ENCODE results near the gene ATG2A. TPM values are rescaled to one million over a fixed set of nuclear protein-coding genes. Genes with fewer than 3 reads are reported as not detected.

ATG2A gene
- total and polyA plus RNA-seq, 10 of the 15 experiments (the other 5 are each of a cell fraction or from before 2014, with no cell fraction given): 0.08 to 19.0 (median 4.6) TPM

DNA sequence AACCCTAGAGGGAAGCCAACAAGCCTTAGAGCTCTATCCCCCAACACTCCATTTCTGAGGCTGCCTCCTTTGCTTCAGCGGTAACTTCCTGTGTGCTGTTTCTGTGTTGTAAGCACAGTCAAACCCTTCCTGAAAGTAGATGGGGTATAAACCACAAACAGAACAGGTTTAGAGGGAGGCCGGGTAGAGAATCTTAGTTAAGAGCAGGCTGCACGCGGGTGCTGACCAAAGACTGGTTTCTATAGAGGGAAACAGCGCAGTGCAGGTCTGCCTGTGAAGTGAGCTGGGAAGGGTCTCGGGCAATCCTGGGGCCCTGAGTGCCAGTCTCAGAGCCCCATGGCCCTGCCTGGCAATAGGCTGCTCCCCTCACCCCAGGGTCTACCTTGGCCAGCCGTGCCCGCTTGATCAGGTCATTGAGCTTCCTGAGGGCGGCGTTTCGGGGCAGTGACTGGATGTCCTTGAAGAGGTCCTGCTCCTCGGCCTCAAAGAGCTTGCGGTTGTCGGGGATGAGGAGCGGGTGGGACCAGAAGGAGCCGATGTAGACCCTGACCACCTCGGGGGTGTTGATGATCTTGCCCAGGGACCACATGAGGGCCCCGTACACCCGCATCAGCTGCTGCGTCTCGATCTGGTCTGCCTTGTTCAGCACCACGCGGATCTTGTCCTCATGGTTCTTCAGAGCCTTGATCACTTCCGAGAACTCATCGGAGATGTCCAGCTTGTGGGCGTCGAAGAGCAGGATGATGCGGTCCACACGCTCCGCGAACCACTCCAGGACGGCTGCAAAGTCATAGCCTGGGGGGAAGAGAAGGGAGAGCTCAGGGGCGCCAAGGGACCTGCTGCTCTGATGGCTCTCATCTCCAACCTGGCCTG, 57.2 kb downstream of the ATG2A start (continued):
- TF ChIP-seq, protein P1, sequence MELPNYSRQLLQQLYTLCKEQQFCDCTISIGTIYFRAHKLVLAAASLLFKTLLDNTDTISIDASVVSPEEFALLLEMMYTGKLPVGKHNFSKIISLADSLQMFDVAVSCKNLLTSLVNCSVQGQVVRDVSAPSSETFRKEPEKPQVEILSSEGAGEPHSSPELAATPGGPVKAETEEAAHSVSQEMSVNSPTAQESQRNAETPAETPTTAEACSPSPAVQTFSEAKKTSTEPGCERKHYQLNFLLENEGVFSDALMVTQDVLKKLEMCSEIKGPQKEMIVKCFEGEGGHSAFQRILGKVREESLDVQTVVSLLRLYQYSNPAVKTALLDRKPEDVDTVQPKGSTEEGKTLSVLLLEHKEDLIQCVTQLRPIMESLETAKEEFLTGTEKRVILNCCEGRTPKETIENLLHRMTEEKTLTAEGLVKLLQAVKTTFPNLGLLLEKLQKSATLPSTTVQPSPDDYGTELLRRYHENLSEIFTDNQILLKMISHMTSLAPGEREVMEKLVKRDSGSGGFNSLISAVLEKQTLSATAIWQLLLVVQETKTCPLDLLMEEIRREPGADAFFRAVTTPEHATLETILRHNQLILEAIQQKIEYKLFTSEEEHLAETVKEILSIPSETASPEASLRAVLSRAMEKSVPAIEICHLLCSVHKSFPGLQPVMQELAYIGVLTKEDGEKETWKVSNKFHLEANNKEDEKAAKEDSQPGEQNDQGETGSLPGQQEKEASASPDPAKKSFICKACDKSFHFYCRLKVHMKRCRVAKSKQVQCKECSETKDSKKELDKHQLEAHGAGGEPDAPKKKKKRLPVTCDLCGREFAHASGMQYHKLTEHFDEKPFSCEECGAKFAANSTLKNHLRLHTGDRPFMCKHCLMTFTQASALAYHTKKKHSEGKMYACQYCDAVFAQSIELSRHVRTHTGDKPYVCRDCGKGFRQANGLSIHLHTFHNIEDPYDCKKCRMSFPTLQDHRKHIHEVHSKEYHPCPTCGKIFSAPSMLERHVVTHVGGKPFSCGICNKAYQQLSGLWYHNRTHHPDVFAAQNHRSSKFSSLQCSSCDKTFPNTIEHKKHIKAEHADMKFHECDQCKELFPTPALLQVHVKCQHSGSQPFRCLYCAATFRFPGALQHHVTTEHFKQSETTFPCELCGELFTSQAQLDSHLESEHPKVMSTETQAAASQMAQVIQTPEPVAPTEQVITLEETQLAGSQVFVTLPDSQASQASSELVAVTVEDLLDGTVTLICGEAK (IDR thresholded peaks at IDR 0.05; ENCODE audit: borderline replicate concordance): peak; percentile 24; the same call in 1 of the 2 replicates
- no peak for TF ChIP-seq BMI1 (IDR thresholded peaks at IDR 0.05; ENCODE audit: borderline replicate concordance)
- peak; percentile 95; the same call in 1 of the 2 replicates for TF ChIP-seq ZBED1 (IDR thresholded peaks at IDR 0.05; ENCODE audit: borderline replicate concordance)
- TF ChIP-seq, protein P2, sequence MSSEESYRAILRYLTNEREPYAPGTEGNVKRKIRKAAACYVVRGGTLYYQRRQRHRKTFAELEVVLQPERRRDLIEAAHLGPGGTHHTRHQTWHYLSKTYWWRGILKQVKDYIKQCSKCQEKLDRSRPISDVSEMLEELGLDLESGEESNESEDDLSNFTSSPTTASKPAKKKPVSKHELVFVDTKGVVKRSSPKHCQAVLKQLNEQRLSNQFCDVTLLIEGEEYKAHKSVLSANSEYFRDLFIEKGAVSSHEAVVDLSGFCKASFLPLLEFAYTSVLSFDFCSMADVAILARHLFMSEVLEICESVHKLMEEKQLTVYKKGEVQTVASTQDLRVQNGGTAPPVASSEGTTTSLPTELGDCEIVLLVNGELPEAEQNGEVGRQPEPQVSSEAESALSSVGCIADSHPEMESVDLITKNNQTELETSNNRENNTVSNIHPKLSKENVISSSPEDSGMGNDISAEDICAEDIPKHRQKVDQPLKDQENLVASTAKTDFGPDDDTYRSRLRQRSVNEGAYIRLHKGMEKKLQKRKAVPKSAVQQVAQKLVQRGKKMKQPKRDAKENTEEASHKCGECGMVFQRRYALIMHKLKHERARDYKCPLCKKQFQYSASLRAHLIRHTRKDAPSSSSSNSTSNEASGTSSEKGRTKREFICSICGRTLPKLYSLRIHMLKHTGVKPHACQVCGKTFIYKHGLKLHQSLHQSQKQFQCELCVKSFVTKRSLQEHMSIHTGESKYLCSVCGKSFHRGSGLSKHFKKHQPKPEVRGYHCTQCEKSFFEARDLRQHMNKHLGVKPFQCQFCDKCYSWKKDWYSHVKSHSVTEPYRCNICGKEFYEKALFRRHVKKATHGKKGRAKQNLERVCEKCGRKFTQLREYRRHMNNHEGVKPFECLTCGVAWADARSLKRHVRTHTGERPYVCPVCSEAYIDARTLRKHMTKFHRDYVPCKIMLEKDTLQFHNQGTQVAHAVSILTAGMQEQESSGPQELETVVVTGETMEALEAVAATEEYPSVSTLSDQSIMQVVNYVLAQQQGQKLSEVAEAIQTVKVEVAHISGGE (CRISPR knock-in tag; IDR thresholded peaks at IDR 0.05): no peak
- no peak for TF ChIP-seq STAT3 (IDR thresholded peaks at IDR 0.05; ENCODE audit: low read depth, low read length)
- TF ChIP-seq SREBF1 (IDR thresholded peaks at IDR 0.05; ENCODE audit: low read length): no peak
- TF ChIP-seq FOXM1 (IDR thresholded peaks at IDR 0.05; ENCODE audit: low read depth, low read length): no peak
- no peak for TF ChIP-seq CEBPB (IDR thresholded peaks at IDR 0.05; ENCODE audit: borderline replicate concordance in 1 of 2, low read depth in 2 of 2, low read length in 2 of 2)
- TF ChIP-seq SIN3A (IDR thresholded peaks at IDR 0.05; ENCODE audit: low read depth, low read length): peak; percentile 39
- TF ChIP-seq SUPT20H (IDR thresholded peaks at IDR 0.05; ENCODE audit: borderline replicate concordance, control insufficient read depth, low read depth, low read length): no peak
- TF ChIP-seq JUND (IDR thresholded peaks at IDR 0.05; ENCODE audit: low read depth, low read length): peak; percentile 73; the same call in 1 of the 2 replicates
- TF ChIP-seq SP1 (IDR thresholded peaks at IDR 0.05; ENCODE audit: low read depth, low read length): peak; percentile 80
- no peak for TF ChIP-seq NRF1 (conservative IDR thresholded peaks at IDR 0.05; ENCODE audit: low read depth, low read length)
- TF ChIP-seq NR2F1 (conservative IDR thresholded peaks at IDR 0.05): peak; percentile 77
- no peak for TF ChIP-seq RUNX3 (IDR thresholded peaks at IDR 0.05; ENCODE audit: low read length)
- TF ChIP-seq MEF2B (IDR thresholded peaks at IDR 0.05; ENCODE audit: partially characterized antibody, poor library complexity, severe bottlenecking): peak; percentile 75
- TF ChIP-seq, protein P3, sequence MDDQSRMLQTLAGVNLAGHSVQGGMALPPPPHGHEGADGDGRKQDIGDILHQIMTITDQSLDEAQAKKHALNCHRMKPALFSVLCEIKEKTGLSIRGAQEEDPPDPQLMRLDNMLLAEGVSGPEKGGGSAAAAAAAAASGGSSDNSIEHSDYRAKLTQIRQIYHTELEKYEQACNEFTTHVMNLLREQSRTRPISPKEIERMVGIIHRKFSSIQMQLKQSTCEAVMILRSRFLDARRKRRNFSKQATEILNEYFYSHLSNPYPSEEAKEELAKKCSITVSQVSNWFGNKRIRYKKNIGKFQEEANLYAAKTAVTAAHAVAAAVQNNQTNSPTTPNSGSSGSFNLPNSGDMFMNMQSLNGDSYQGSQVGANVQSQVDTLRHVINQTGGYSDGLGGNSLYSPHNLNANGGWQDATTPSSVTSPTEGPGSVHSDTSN (IDR thresholded peaks at IDR 0.05; ENCODE audit: insufficient replicate concordance, low read depth, low read length): no peak
- 0 out of 4 replicates have a peak, but pooled peaks of 1 of the 2 experiments have one; percentile 43 for TF ChIP-seq SRF (IDR thresholded peaks at IDR 0.05; ENCODE audit: low read depth in 2 of 2, low read length in 2 of 2)
- TF ChIP-seq POLR2A (IDR thresholded peaks at IDR 0.05; ENCODE audit: low read depth, low read length): peak; percentile 71
- TF ChIP-seq NFXL1 (IDR thresholded peaks at IDR 0.05; ENCODE audit: borderline replicate concordance): no peak
